B cell (primary cell): ENCODE measurements around the gene LDLRAD3. TPM values are rescaled to one million over a fixed set of nuclear protein-coding genes. Genes with fewer than 3 reads are reported as not detected.

Source experiments
- ATAC-seq: fragments of 200-7000 bp; cut with Tn5 transposase; one replicate; pipeline ENCODE4 v1.10.0; 2021; ENCODE audit warnings: low read depth, mild to moderate bottlenecking, moderate number of reproducible peaks, moderate library complexity
- CTCF ChIA-PET: fragments of 350-600 bp; sonication (Branson Sonifier 250); formaldehyde crosslinking; loops from one replicate; lab custom pipeline; 2021; ENCODE audit warnings: antibody characterized with exemption, inconsistent platforms; lab: Charles Lee
- POLR2A ChIA-PET: fragments of 350-600 bp; sonication (Branson Sonifier 250); formaldehyde crosslinking; loops from one replicate; lab custom pipeline; 2021; ENCODE audit warnings: antibody characterized with exemption; lab: Charles Lee
- DNase-seq: peaks from one replicate; pipeline ENCODE4 v3.0.0; 2013
- H2AFZ ChIP-seq: 2 replicates; pipeline ENCODE4 v1.6.1; 2012; ENCODE audit warnings: mild to moderate bottlenecking, low read depth, low read length; ENCODE audit not compliant: insufficient read depth, poor library complexity, severe bottlenecking
- H3K27ac ChIP-seq, 2 donors: 1 replicate in 1 of 2; 2 replicates in 1 of 2; pipeline ENCODE4 v1.5.1; 2012 to 2013; ENCODE audit warnings: low read length in 2 of 2, mild to moderate bottlenecking in 2 of 2, moderate library complexity in 1 of 2
- H3K27me3 ChIP-seq, 4 experiments: fragments of 200-600 bp in 1 of 4; sonication (generic) in 1 of 4; replicated peaks in 1 of 4; 1 replicate in 2 of 4; 2 replicates in 2 of 4; pipeline versions ENCODE4 v1.6.1 to v1.7.0; 2013 to 2016; ENCODE audit warnings: low read length in 3 of 4, mild to moderate bottlenecking in 2 of 4, mixed read lengths in 1 of 4, moderate library complexity in 1 of 4; ENCODE audit not compliant: insufficient read depth in 4 of 4, control insufficient read depth in 3 of 4; ENCODE audit errors: control extremely low read depth in 1 of 4
- H3K36me3 ChIP-seq, 2 experiments: replicated peaks in 1 of 2; 1 replicate in 1 of 2; 2 replicates in 1 of 2; pipeline versions ENCODE4 v1.6.1 to v1.7.1; 2013; ENCODE audit warnings: low read length in 1 of 2; ENCODE audit not compliant: insufficient read depth in 2 of 2, control insufficient read depth in 1 of 2; ENCODE audit errors: control extremely low read depth in 1 of 2, extremely low read depth in 1 of 2
- H3K4me1 ChIP-seq, 2 donors: fragments of 200-600 bp in 1 of 2; sonication (generic) in 1 of 2; 1 replicate in 1 of 2; 2 replicates in 1 of 2; pipeline versions ENCODE4 v1.5.1 to v1.6.1; 2013 to 2017; ENCODE audit warnings: low read length in 2 of 2; ENCODE audit not compliant: control insufficient read depth in 2 of 2, insufficient read depth in 2 of 2
- H3K4me2 ChIP-seq: replicated peaks from 2 replicates; pipeline ENCODE3; 2012; ENCODE audit warnings: mild to moderate bottlenecking, low read depth, low read length; ENCODE audit not compliant: poor library complexity, severe bottlenecking
- H3K4me3 ChIP-seq, 5 experiments: fragments of 200-600 bp in 1 of 5; sonication (generic) in 1 of 5; 1 replicate in 3 of 5; 2 replicates in 2 of 5; pipeline versions ENCODE4 v1.5.1 to v1.7.0; 2011 to 2016; ENCODE audit warnings: low read length in 4 of 5, mild to moderate bottlenecking in 4 of 5, low read depth in 2 of 5, control low read depth in 1 of 5, moderate library complexity in 1 of 5; ENCODE audit not compliant: insufficient read depth in 1 of 5; ENCODE audit errors: control extremely low read depth in 1 of 5, extremely low read depth in 1 of 5
- H3K79me2 ChIP-seq: fragments of 200-600 bp; sonication (generic); one replicate; pipeline ENCODE4 v1.6.0; 2016; ENCODE audit warnings: low read length; ENCODE audit not compliant: control insufficient read depth, insufficient read depth
- H3K9ac ChIP-seq: fragments of 200-600 bp; sonication (generic); 2 replicates; pipeline ENCODE4 v1.6.1; 2017; ENCODE audit warnings: mild to moderate bottlenecking, low read length, moderate library complexity
- H3K9me3 ChIP-seq, 3 donors: one replicate each; pipeline versions ENCODE4 v1.6.1 to v1.7.1; 2013; ENCODE audit warnings: low read length in 2 of 3; ENCODE audit not compliant: control insufficient read depth in 2 of 3, insufficient read depth in 1 of 3; ENCODE audit errors: control extremely low read depth in 1 of 3
- H4K20me1 ChIP-seq: 2 replicates; pipeline ENCODE4 v1.6.0; 2012; ENCODE audit warnings: mild to moderate bottlenecking, low read length; ENCODE audit not compliant: insufficient read depth, control insufficient read depth, poor library complexity, severe bottlenecking
- H3K27ac Mint-ChIP-seq: one replicate; pipeline ENCODE4 v1.8.0; 2021; ENCODE audit warnings: mixed read lengths
- H3K27me3 Mint-ChIP-seq: one replicate; pipeline ENCODE4 v1.8.0; 2021; ENCODE audit warnings: mixed read lengths
- H3K4me1 Mint-ChIP-seq: one replicate; pipeline ENCODE4 v1.8.0; 2021; ENCODE audit warnings: mixed read lengths
- H3K4me3 Mint-ChIP-seq: one replicate; pipeline ENCODE4 v1.8.0; 2021; ENCODE audit warnings: mixed read lengths
- H3K9me3 Mint-ChIP-seq: one replicate; pipeline ENCODE4 v1.8.0; 2022; ENCODE audit warnings: mixed read lengths; ENCODE audit not compliant: insufficient read depth
- EZH2 ChIP-seq: IDR thresholded peaks from 2 replicates; pipeline ENCODE4 v1.6.1; 2012; ENCODE audit warnings: borderline replicate concordance, low read depth, mild to moderate bottlenecking, moderate library complexity, low read length; ENCODE audit not compliant: insufficient read depth, poor library complexity, severe bottlenecking
- WGBS: methylation state at CpG from one replicate; pipeline ENCODE4 v1.1.5; 2013; ENCODE audit warnings: missing lambda C conversion rate; ENCODE audit not compliant: insufficient coverage; 5-methylcytosine and 5-hydroxymethylcytosine counted together
- intact Hi-C: fragments of 100-400 bp; cut with micrococcal nuclease; formaldehyde crosslinking; loops from one replicate; pipeline ENCODE4 v1.10.0; 2022
- polyA plus RNA-seq: library from polyadenylated mRNA; depleted of rRNA; stranded (reverse); fragments of >200 nt; gene quantifications from 2 replicates; pipeline ENCODE4 v1.2.3, GENCODE V29; 2012
- total RNA-seq, 2 donors: library from RNA; stranded (reverse); fragments of 120-200 nt in 1 of 2; gene quantifications; 1 replicate in 1 of 2; 2 replicates in 1 of 2; pipeline versions ENCODE4 v1.2.3 to v1.2.4, GENCODE V29; 2013 to 2022
- TF ChIP-seq, protein P1 (sequence below): fragments of 200-600 bp; IDR thresholded peaks from one replicate; pipeline ENCODE4 v1.8.0; 2022; ENCODE audit warnings: antibody characterized with exemption, mild to moderate bottlenecking

The LDLRAD3 gene
- total and polyA plus RNA-seq, 2 donors (not counting 1 experiment from before 2014, with no cell fraction given) = 0.01 TPM; not detected in 1

DNA sequence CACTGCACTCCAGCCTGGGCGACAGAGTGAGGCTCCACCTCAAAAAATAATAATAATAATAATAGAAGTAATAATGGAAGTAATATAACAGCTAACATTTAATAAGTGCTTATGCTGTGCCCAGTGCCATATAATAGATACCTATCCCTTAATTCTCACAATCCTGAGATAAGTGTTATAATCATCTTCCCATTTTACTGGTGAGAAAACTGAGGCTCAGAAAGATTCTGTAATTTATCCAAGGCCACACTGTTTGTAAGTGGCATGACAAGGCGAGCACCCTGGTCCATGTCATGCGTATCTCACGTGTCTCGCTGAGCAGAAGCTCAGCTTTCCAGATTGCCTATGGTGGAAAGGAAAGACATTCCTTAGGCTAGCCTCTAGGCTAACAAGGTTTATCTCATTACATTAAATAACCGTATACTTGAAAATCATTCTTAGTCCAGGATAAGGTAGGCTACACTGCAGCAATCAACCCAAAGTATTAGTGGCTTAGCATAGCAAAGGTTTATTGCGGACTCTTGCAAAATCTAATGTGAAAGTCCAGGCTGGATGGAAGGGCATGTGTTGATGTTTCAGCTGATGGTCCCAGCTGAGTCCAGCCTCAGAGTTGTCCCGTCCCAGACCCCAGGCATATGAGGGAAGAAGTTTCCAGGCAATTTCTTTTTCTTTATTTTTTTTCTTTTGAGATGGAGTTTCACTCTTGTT is 15.0 kb upstream of the LDLRAD3 start:
- ChIA-PET POLR2A (no interaction called here), CTCF (no interaction called here)
- H3K27ac Mint-ChIP-seq = no peak overlapping the region
- no peak for DNase-seq
- no peaks in the 10 kb centered on the region for H3K4me1 Mint-ChIP-seq
- no peak overlapping the region for H3K4me3 Mint-ChIP-seq
- no peak for TF ChIP-seq EZH2
- TF ChIP-seq, protein P1, sequence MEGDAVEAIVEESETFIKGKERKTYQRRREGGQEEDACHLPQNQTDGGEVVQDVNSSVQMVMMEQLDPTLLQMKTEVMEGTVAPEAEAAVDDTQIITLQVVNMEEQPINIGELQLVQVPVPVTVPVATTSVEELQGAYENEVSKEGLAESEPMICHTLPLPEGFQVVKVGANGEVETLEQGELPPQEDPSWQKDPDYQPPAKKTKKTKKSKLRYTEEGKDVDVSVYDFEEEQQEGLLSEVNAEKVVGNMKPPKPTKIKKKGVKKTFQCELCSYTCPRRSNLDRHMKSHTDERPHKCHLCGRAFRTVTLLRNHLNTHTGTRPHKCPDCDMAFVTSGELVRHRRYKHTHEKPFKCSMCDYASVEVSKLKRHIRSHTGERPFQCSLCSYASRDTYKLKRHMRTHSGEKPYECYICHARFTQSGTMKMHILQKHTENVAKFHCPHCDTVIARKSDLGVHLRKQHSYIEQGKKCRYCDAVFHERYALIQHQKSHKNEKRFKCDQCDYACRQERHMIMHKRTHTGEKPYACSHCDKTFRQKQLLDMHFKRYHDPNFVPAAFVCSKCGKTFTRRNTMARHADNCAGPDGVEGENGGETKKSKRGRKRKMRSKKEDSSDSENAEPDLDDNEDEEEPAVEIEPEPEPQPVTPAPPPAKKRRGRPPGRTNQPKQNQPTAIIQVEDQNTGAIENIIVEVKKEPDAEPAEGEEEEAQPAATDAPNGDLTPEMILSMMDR = no peak
- Histone ChIP-seq H3K4me2 (no peak overlapping the region), H4K20me1 (no peaks in the 10 kb centered on the region), H3K79me2 (no peaks in the 10 kb centered on the region), H3K36me3 (no peaks in the 10 kb centered on the region), H3K27ac (no peak overlapping the region), H3K27me3 (no peaks in the 10 kb centered on the region), H3K9ac (no peak overlapping the region), H3K9me3 (no peaks in the 10 kb centered on the region), H2AFZ (no peak overlapping the region), H3K4me3 (no peak overlapping the region), H3K4me1 (no peaks in the 10 kb centered on the region)
- intact Hi-C loops = no loop called here
- peaks cover 20% of the 10 kb centered on the region for H3K27me3 Mint-ChIP-seq
- 100% methylated on average over 5 of the region's 8 CpGs for WGBS
- ATAC-seq = no peak
- no peaks in the 10 kb centered on the region for H3K9me3 Mint-ChIP-seq

DNA sequence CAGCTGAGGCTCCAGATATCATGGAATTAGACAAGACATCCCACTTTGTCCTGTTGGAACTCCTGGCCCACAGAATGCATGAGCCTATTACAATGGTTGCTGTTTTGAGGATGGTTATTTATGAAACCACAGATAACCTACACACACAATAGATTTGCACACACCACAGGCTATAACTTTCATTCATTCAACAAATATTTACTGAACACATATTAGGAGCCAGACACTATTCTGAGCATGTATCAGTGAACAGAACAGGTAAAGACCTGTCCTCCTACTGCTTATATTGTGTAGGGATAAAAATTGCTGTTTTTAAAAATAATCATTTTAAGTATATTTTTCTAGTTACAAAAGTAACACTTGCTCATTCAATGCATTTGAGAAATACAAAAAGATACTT is 13.4 kb upstream of the LDLRAD3 start:
- Histone ChIP-seq H2AFZ (no peak overlapping the region), H3K36me3 (no peaks in the 10 kb centered on the region), H3K4me2 (no peak overlapping the region), H3K9ac (no peak overlapping the region), H3K27me3 (no peaks in the 10 kb centered on the region), H3K4me3 (no peak overlapping the region), H3K4me1 (no peaks in the 10 kb centered on the region), H4K20me1 (no peaks in the 10 kb centered on the region), H3K9me3 (no peaks in the 10 kb centered on the region), H3K79me2 (no peaks in the 10 kb centered on the region), H3K27ac (no peak overlapping the region)
- ChIA-PET CTCF (no interaction called here), POLR2A (no interaction called here)
- Mint-ChIP-seq H3K27ac (no peak overlapping the region), H3K27me3 (peaks cover 32% of the 10 kb centered on the region), H3K4me3 (no peak overlapping the region), H3K9me3 (no peaks in the 10 kb centered on the region), H3K4me1 (no peaks in the 10 kb centered on the region)
- ATAC-seq = no peak
- TF ChIP-seq EZH2 = no peak
- TF ChIP-seq, protein P1 = no peak
- intact Hi-C loops = no loop called here
- no peak for DNase-seq
